ENCODE data around the gene SFSWAP. TPM values are rescaled to one million over a fixed set of nuclear protein-coding genes. Genes with fewer than 3 reads are reported as not detected.

SFSWAP gene
- total RNA-seq, 1 experiment from 2014 or later: 48.1 TPM

DNA sequence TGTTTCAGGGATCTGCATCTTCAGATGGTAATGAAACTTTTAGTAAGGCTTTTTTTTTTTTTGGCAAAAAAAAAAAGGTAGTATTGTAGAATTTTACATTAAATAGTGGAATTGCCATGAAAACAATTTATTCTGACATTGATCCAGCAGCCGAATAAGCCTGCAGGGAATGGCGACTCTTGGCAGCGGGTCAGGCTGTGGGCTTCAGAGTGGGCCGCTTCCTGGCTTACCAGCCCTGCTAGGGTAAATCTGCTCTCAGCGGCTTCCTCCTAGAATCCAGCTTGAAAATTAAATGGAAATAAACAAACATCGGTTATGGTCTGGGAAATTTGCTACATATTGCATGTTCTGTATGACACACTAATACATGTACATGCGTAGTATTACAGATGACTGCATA is 34.8 kb downstream of the SFSWAP start:
- no peaks in the 10 kb centered on the region for H3K79me1 ChIP-seq (ENCODE audit: insufficient read depth, low read depth, low read length, poor library complexity, severe bottlenecking)
- Mint-ChIP-seq H3K9me3 (peaks cover 34 to 36% of the 10 kb centered on the region in 2 experiments), H3K4me1 (peaks cover 0 to under 1% of the 10 kb centered on the region in 2 experiments; a peak in 2 of 4 replicates), H3K36me3 (ENCODE audit: insufficient read depth in 1 of 3, low read depth in 3 of 3) (peaks cover 61 to 75% (median 69%) of the 10 kb centered on the region in 3 experiments), H3K27ac (no peak overlapping the region), H3K4me3 (no peak overlapping the region), H3K27me3 (ENCODE audit: low read depth) (no peaks in the 10 kb centered on the region)
- no peak overlapping the region for H2BK12ac ChIP-seq (ENCODE audit: insufficient read length, low read depth, low read length)
- H3K14ac ChIP-seq (ENCODE audit: insufficient read depth, low read length): no peak overlapping the region
- H4K8ac ChIP-seq (replicated peaks; ENCODE audit: insufficient read length, low read depth, low read length): no peak overlapping the region
- H3K9me3 ChIP-seq (ENCODE audit: control insufficient read depth, low read depth, low read length): peaks cover 21% of the 10 kb centered on the region
- no peak overlapping the region for H3T11ph ChIP-seq (ENCODE audit: low read length)
- H3K4me1 ChIP-seq (ENCODE audit: insufficient read depth, low read length): no peaks in the 10 kb centered on the region
- H3K79me2 ChIP-seq (ENCODE audit: insufficient read depth, low read length): no peaks in the 10 kb centered on the region
- H3K56ac ChIP-seq (ENCODE audit: insufficient read length, low read depth, low read length): no peak overlapping the region
- no peak overlapping the region for H3K9ac ChIP-seq (ENCODE audit: extremely low read depth, insufficient read length, low read length)
- no peak for DNase-seq
- H3K4me2 ChIP-seq (ENCODE audit: insufficient read depth, insufficient read length, low read length): no peak overlapping the region
- H2BK120ac ChIP-seq (ENCODE audit: low read depth, low read length, poor library complexity, severe bottlenecking): no peak overlapping the region
- H3K18ac ChIP-seq (ENCODE audit: insufficient read length, low read depth, low read length): no peak overlapping the region
- H4K20me1 ChIP-seq (ENCODE audit: control insufficient read depth, insufficient read depth, insufficient read length): peaks cover 2% of the 10 kb centered on the region
- H3K27ac ChIP-seq (ENCODE audit: insufficient read length, low read depth, low read length): no peak overlapping the region
- H4K5ac ChIP-seq (ENCODE audit: insufficient read length, low read depth, low read length): no peak overlapping the region
- H2BK5ac ChIP-seq (ENCODE audit: insufficient read length, low read length): no peak overlapping the region
- H3K4ac ChIP-seq (ENCODE audit: low read depth, low read length): no peak overlapping the region
- no peak overlapping the region for H2AK5ac ChIP-seq (ENCODE audit: insufficient read length, low read length)
- H2AFZ ChIP-seq (ENCODE audit: low read length): no peak overlapping the region
- H3K23me2 ChIP-seq (ENCODE audit: insufficient read length, low read depth, low read length, poor library complexity, severe bottlenecking): no peaks in the 10 kb centered on the region
- H3K23ac ChIP-seq (ENCODE audit: insufficient read length, low read depth, low read length): no peak overlapping the region
- H3K27me3 ChIP-seq (ENCODE audit: insufficient read depth, low read length): no peaks in the 10 kb centered on the region
- TF ChIP-seq, protein P1, sequence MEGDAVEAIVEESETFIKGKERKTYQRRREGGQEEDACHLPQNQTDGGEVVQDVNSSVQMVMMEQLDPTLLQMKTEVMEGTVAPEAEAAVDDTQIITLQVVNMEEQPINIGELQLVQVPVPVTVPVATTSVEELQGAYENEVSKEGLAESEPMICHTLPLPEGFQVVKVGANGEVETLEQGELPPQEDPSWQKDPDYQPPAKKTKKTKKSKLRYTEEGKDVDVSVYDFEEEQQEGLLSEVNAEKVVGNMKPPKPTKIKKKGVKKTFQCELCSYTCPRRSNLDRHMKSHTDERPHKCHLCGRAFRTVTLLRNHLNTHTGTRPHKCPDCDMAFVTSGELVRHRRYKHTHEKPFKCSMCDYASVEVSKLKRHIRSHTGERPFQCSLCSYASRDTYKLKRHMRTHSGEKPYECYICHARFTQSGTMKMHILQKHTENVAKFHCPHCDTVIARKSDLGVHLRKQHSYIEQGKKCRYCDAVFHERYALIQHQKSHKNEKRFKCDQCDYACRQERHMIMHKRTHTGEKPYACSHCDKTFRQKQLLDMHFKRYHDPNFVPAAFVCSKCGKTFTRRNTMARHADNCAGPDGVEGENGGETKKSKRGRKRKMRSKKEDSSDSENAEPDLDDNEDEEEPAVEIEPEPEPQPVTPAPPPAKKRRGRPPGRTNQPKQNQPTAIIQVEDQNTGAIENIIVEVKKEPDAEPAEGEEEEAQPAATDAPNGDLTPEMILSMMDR (conservative IDR thresholded peaks at IDR 0.05): no peak
- H2BK15ac ChIP-seq (ENCODE audit: low read depth, low read length): no peak overlapping the region
- WGBS (ENCODE audit: extremely low coverage, insufficient read length, low lambda C conversion rate): no CpG with 5 or more reads among the region's 7 CpGs
- no peak overlapping the region for H2BK20ac ChIP-seq (ENCODE audit: low read depth, low read length, poor library complexity, severe bottlenecking)
- no peak overlapping the region for H4K91ac ChIP-seq (ENCODE audit: insufficient read length, low read depth, low read length)

All from H9 (cell line).